HepG2 (cell line): ENCODE data around the gene SDHAF3. TPM values are rescaled to one million over a fixed set of nuclear protein-coding genes. Genes with fewer than 3 reads are reported as not detected.
A peak's percentile ranks its signal among the peaks of the same experiment; 100 is the strongest.

ENCODE experiments used
- ATRX ChIP-seq: sonication (generic); formaldehyde crosslinking; IDR thresholded peaks from 2 replicates; pipeline ENCODE4 v1.4.0; 2020; ENCODE audit warnings: missing genetic modification reagents, borderline replicate concordance
- GATA4 ChIP-seq: sonication (generic); IDR thresholded peaks from 2 replicates; pipeline ENCODE4 v1.6.1; 2016; ENCODE audit warnings: antibody characterized with exemption, low read depth, borderline replicate concordance
- GZF1 ChIP-seq: sonication (generic); formaldehyde crosslinking; IDR thresholded peaks from 2 replicates; pipeline ENCODE4 v1.5.1; 2020; ENCODE audit warnings: mild to moderate bottlenecking, missing genetic modification reagents
- RELA ChIP-seq: sonication (generic); formaldehyde crosslinking; IDR thresholded peaks from 2 replicates; pipeline ENCODE4 v1.4.0; 2020; ENCODE audit warnings: missing genetic modification reagents
- RFX5 ChIP-seq: IDR thresholded peaks from 2 replicates; pipeline ENCODE4 v1.6.1; 2011; ENCODE audit warnings: low read depth, low read length, improper control_type of control experiment
- SMARCE1 ChIP-seq: fragments of 450-650 bp; IDR thresholded peaks from 2 replicates; pipeline ENCODE4 v1.6.1; 2017; ENCODE audit warnings: borderline replicate concordance
- ZNF329 ChIP-seq: sonication (generic); formaldehyde crosslinking; IDR thresholded peaks from 2 replicates; pipeline ENCODE4 v1.9.0; 2021; ENCODE audit warnings: low read depth, mild to moderate bottlenecking, missing genetic modification reagents
- ZNF547 ChIP-seq: sonication (generic); formaldehyde crosslinking; IDR thresholded peaks from 2 replicates; pipeline ENCODE4 v1.5.1; 2020; ENCODE audit warnings: mild to moderate bottlenecking, missing genetic modification reagents
- polyA plus RNA-seq, 8 experiments: library from polyadenylated mRNA; depleted of rRNA in 3 of 8; stranded (reverse) in 7 of 8; unstranded in 1 of 8; fragments of >200 nt; fragmentation: Illumina TruSeq in 4 of 8; extraction: Trizol in 4 of 8; gene quantifications; 2 replicates each; pipeline versions ENCODE4 v1.2.1 to v1.2.3, GENCODE V29; 2011 to 2016; ENCODE audit warnings: low read depth in 4 of 8, missing spikeins in 1 of 8, mixed read lengths in 1 of 8; ENCODE audit not compliant: insufficient read depth in 1 of 8
- total RNA-seq, 5 experiments: library from RNA; depleted of rRNA; stranded (reverse); fragments of >200 nt; fragmentation: Illumina TruSeq; extraction: Trizol; gene quantifications; 2 replicates each; pipeline ENCODE4 v1.2.3, GENCODE V29; 2016; ENCODE audit warnings: low read depth in 1 of 5
- TF ChIP-seq, protein P1 (sequence below), 2 experiments: fragments of 450-650 bp in 1 of 2; sonication (generic) in 1 of 2; formaldehyde crosslinking in 1 of 2; IDR thresholded peaks; 2 replicates each; pipeline versions ENCODE4 v1.6.1 to v1.8.0; 2016 to 2022; ENCODE audit warnings: antibody characterized with exemption in 1 of 2, mild to moderate bottlenecking in 1 of 2, missing genetic modification reagents in 1 of 2
- TF ChIP-seq, protein P2 (sequence below): sonication (generic); formaldehyde crosslinking; IDR thresholded peaks from 2 replicates; pipeline ENCODE4 v1.4.0; 2020; ENCODE audit warnings: mild to moderate bottlenecking, missing genetic modification reagents
- TF ChIP-seq, protein P3 (sequence below): IDR thresholded peaks from 2 replicates; pipeline ENCODE4 v1.6.1; 2016; ENCODE audit warnings: missing compliant biosample characterization, missing genetic modification reagents, borderline replicate concordance
- TF ChIP-seq, protein P4 (sequence below): sonication (generic); formaldehyde crosslinking; IDR thresholded peaks from 2 replicates; pipeline ENCODE4 v1.5.0; 2020; ENCODE audit warnings: missing genetic modification reagents, mild to moderate bottlenecking, borderline replicate concordance
- TF ChIP-seq, protein P5 (sequence below): sonication (generic); formaldehyde crosslinking; IDR thresholded peaks from 2 replicates; pipeline ENCODE4 v1.5.1; 2020; ENCODE audit warnings: missing genetic modification reagents, mild to moderate bottlenecking, borderline replicate concordance
- TF ChIP-seq, protein P6 (sequence below): sonication (generic); formaldehyde crosslinking; IDR thresholded peaks from 2 replicates; pipeline ENCODE4 v1.5.0; 2020; ENCODE audit warnings: mild to moderate bottlenecking, low read depth, missing genetic modification reagents, borderline replicate concordance

Gene SDHAF3
- total and polyA plus RNA-seq, 2 of the 13 experiments (the other 11 are each of a cell fraction or from before 2014, with no cell fraction given) = 15.2 to 32.6 TPM

DNA sequence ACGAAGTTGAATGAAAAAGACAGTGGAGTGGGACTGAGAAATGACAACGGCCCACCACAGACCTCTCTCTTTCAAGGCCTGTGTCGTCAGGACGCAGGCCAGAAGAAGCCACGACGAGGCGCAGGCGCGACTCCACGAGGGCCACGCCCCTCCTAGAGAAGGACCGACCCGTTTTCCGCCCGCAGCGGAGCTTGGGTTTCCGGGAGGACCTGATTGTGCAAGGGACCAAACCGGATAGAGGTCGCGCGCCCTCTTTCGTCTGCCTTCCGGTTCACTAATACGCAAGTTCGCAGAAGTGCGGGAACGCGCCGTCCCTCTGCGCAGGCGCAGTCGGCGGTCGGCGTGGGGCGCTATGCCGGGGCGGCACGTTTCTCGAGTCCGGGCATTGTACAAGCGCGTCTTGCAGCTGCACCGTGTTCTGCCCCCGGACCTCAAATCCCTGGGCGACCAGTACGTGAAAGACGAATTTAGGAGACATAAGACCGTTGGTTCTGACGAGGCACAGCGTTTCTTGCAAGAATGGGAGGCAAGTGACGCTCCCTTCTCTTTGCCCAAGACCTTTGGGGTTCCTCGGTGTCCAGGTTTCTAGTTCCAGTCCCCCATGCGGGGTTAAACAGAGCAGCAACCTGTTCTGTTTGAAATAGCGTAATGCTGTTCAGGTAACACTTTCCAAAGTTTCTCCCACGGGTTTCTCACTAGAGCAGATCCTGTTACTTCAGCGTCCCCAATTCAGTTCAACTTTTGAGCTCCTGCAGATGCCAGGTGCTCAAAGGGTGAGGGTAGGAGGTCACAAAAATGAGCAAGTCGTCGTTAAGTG lies at the start of gene SDHAF3 (continued):
- TF ChIP-seq, protein P1, sequence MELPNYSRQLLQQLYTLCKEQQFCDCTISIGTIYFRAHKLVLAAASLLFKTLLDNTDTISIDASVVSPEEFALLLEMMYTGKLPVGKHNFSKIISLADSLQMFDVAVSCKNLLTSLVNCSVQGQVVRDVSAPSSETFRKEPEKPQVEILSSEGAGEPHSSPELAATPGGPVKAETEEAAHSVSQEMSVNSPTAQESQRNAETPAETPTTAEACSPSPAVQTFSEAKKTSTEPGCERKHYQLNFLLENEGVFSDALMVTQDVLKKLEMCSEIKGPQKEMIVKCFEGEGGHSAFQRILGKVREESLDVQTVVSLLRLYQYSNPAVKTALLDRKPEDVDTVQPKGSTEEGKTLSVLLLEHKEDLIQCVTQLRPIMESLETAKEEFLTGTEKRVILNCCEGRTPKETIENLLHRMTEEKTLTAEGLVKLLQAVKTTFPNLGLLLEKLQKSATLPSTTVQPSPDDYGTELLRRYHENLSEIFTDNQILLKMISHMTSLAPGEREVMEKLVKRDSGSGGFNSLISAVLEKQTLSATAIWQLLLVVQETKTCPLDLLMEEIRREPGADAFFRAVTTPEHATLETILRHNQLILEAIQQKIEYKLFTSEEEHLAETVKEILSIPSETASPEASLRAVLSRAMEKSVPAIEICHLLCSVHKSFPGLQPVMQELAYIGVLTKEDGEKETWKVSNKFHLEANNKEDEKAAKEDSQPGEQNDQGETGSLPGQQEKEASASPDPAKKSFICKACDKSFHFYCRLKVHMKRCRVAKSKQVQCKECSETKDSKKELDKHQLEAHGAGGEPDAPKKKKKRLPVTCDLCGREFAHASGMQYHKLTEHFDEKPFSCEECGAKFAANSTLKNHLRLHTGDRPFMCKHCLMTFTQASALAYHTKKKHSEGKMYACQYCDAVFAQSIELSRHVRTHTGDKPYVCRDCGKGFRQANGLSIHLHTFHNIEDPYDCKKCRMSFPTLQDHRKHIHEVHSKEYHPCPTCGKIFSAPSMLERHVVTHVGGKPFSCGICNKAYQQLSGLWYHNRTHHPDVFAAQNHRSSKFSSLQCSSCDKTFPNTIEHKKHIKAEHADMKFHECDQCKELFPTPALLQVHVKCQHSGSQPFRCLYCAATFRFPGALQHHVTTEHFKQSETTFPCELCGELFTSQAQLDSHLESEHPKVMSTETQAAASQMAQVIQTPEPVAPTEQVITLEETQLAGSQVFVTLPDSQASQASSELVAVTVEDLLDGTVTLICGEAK (IDR thresholded peaks at IDR 0.05) = peak; percentile 88
- TF ChIP-seq, protein P1 (CRISPR knock-in tag; IDR thresholded peaks at IDR 0.05) = peak; percentile 89
- peak; percentile 92 for TF ChIP-seq ZNF547 (CRISPR knock-in tag)
- TF ChIP-seq, protein P2, sequence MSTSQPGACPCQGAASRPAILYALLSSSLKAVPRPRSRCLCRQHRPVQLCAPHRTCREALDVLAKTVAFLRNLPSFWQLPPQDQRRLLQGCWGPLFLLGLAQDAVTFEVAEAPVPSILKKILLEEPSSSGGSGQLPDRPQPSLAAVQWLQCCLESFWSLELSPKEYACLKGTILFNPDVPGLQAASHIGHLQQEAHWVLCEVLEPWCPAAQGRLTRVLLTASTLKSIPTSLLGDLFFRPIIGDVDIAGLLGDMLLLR (CRISPR knock-in tag) = peak; percentile 80; the same call in 1 of the 2 replicates
- no peak for TF ChIP-seq RFX5
- peak; percentile 59; the same call in 1 of the 2 replicates for TF ChIP-seq GATA4
- TF ChIP-seq, protein P3, sequence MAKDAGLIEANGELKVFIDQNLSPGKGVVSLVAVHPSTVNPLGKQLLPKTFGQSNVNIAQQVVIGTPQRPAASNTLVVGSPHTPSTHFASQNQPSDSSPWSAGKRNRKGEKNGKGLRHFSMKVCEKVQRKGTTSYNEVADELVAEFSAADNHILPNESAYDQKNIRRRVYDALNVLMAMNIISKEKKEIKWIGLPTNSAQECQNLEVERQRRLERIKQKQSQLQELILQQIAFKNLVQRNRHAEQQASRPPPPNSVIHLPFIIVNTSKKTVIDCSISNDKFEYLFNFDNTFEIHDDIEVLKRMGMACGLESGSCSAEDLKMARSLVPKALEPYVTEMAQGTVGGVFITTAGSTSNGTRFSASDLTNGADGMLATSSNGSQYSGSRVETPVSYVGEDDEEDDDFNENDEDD (CRISPR knock-in tag) = peak; percentile 87; the same call in 1 of the 2 replicates
- TF ChIP-seq, protein P4, sequence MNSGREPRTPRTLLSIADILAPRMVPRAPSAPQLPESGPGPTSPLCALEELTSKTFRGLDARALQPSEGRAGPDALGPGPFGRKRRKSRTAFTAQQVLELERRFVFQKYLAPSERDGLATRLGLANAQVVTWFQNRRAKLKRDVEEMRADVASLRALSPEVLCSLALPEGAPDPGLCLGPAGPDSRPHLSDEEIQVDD (CRISPR knock-in tag) = 0 out of 2 replicates have a peak, but pooled peaks have one; percentile 14
- TF ChIP-seq SMARCE1 = no peak
- TF ChIP-seq ATRX (CRISPR knock-in tag) = no peak
- no peak for TF ChIP-seq GZF1 (CRISPR knock-in tag)
- no peak for TF ChIP-seq RELA
- peak; percentile 39; the same call in 1 of the 2 replicates for TF ChIP-seq ZNF329 (CRISPR knock-in tag)
- TF ChIP-seq, protein P5, sequence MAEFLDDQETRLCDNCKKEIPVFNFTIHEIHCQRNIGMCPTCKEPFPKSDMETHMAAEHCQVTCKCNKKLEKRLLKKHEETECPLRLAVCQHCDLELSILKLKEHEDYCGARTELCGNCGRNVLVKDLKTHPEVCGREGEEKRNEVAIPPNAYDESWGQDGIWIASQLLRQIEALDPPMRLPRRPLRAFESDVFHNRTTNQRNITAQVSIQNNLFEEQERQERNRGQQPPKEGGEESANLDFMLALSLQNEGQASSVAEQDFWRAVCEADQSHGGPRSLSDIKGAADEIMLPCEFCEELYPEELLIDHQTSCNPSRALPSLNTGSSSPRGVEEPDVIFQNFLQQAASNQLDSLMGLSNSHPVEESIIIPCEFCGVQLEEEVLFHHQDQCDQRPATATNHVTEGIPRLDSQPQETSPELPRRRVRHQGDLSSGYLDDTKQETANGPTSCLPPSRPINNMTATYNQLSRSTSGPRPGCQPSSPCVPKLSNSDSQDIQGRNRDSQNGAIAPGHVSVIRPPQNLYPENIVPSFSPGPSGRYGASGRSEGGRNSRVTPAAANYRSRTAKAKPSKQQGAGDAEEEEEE (CRISPR knock-in tag) = no peak; the same call in 1 of the 2 replicates
- TF ChIP-seq, protein P6, sequence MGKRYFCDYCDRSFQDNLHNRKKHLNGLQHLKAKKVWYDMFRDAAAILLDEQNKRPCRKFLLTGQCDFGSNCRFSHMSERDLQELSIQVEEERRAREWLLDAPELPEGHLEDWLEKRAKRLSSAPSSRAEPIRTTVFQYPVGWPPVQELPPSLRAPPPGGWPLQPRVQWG (CRISPR knock-in tag) = no peak
